ENCODE results near the gene FXYD7.

FXYD7 gene

GRCh38 chr19:35162471-35163326 is 19.6 kb downstream of the FXYD7 start:
- peaks cover 5 to 88% (median 76%) of the 10 kb centered on the region in 5 donors for H3K36me3 ChIP-seq (ENCODE audit: control insufficient read depth in 5 of 5, insufficient read depth in 5 of 5, low read length in 5 of 5)

GRCh38 chr19:35164418-35164817 is 21.4 kb downstream of the FXYD7 start:
- H3K27me3 ChIP-seq (ENCODE audit: control insufficient read depth in 5 of 5, insufficient read depth in 4 of 5, low read length in 5 of 5), result no peaks in the 10 kb centered on the region
- peaks cover 15 to 35% (median 18%) of the 10 kb centered on the region in 5 donors for H3K9me3 ChIP-seq (ENCODE audit: control insufficient read depth in 5 of 5, low read length in 5 of 5)
- H3K4me3 ChIP-seq (ENCODE audit: low read depth in 1 of 5, low read length in 5 of 5), result no peak overlapping the region
- H3K4me1 ChIP-seq (ENCODE audit: control insufficient read depth in 5 of 5, insufficient read depth in 5 of 5, low read length in 5 of 5), result peaks cover 0 to 10% (median 0%) of the 10 kb centered on the region in 5 donors
- peaks cover 2 to 81% (median 68%) of the 10 kb centered on the region in 5 donors for H3K36me3 ChIP-seq (ENCODE audit: control insufficient read depth in 5 of 5, insufficient read depth in 5 of 5, low read length in 5 of 5)
- no peak overlapping the region for H3K9ac ChIP-seq (ENCODE audit: low read length in 5 of 5)
- H3K27ac ChIP-seq (ENCODE audit: low read depth, low read length), result no peak overlapping the region

More at GRCh38 chr19:35162471-35163326, 19.6 kb downstream of the FXYD7 start:
- Histone ChIP-seq H3K4me3 (ENCODE audit: low read depth in 1 of 5, low read length in 5 of 5) (no peak overlapping the region), H3K27ac (ENCODE audit: low read depth, low read length) (no peak overlapping the region), H3K9me3 (ENCODE audit: control insufficient read depth in 5 of 5, low read length in 5 of 5) (peaks cover 15 to 35% (median 18%) of the 10 kb centered on the region in 5 donors), H3K27me3 (ENCODE audit: control insufficient read depth in 5 of 5, insufficient read depth in 4 of 5, low read length in 5 of 5) (no peaks in the 10 kb centered on the region), H3K4me1 (ENCODE audit: control insufficient read depth in 5 of 5, insufficient read depth in 5 of 5, low read length in 5 of 5) (peaks cover 0 to 6% (median 0%) of the 10 kb centered on the region in 5 donors), H3K9ac (ENCODE audit: low read length in 5 of 5) (no peak overlapping the region)

- no peak overlapping the region for H3K9ac ChIP-seq (ENCODE audit: low read length in 5 of 5)
- H3K36me3 ChIP-seq (ENCODE audit: control insufficient read depth in 5 of 5, insufficient read depth in 5 of 5, low read length in 5 of 5), result peaks cover 2 to 77% (median 67%) of the 10 kb centered on the region in 5 donors
- peaks cover 0 to 12% (median 4%) of the 10 kb centered on the region in 5 donors for H3K4me1 ChIP-seq (ENCODE audit: control insufficient read depth in 5 of 5, insufficient read depth in 5 of 5, low read length in 5 of 5)
- no peaks in the 10 kb centered on the region for H3K27me3 ChIP-seq (ENCODE audit: control insufficient read depth in 5 of 5, insufficient read depth in 4 of 5, low read length in 5 of 5)
- peaks cover 15 to 35% (median 18%) of the 10 kb centered on the region in 5 donors for H3K9me3 ChIP-seq (ENCODE audit: control insufficient read depth in 5 of 5, low read length in 5 of 5)
- no peak overlapping the region for H3K27ac ChIP-seq (ENCODE audit: low read depth, low read length)
- H3K4me3 ChIP-seq (ENCODE audit: low read depth in 1 of 5, low read length in 5 of 5), result no peak overlapping the region
These were observed 22.4 kb downstream of the FXYD7 start for GRCh38 chr19:35165200-35166058.

- no peak overlapping the region for H3K9ac ChIP-seq (ENCODE audit: low read length in 5 of 5)
- peaks cover 2 to 68% (median 59%) of the 10 kb centered on the region in 5 donors for H3K36me3 ChIP-seq (ENCODE audit: control insufficient read depth in 5 of 5, insufficient read depth in 5 of 5, low read length in 5 of 5)
- H3K4me1 ChIP-seq (ENCODE audit: control insufficient read depth in 5 of 5, insufficient read depth in 5 of 5, low read length in 5 of 5), result peaks cover 0 to 14% (median 7%) of the 10 kb centered on the region in 5 donors
- H3K27ac ChIP-seq (ENCODE audit: low read depth, low read length), result no peak overlapping the region
- H3K4me3 ChIP-seq (ENCODE audit: low read depth in 1 of 5, low read length in 5 of 5), result no peak overlapping the region
- peaks cover 15 to 35% (median 18%) of the 10 kb centered on the region in 5 donors for H3K9me3 ChIP-seq (ENCODE audit: control insufficient read depth in 5 of 5, low read length in 5 of 5)
- H3K27me3 ChIP-seq (ENCODE audit: control insufficient read depth in 5 of 5, insufficient read depth in 4 of 5, low read length in 5 of 5), result no peaks in the 10 kb centered on the region
These were observed 23.3 kb downstream of the FXYD7 start for GRCh38 chr19:35166100-35167063.

GRCh38 chr19:35167251-35168119 is 24.4 kb downstream of the FXYD7 start:
- H3K4me3 ChIP-seq (ENCODE audit: low read depth in 1 of 5, low read length in 5 of 5), result no peak overlapping the region
- peaks cover 0 to 20% (median 11%) of the 10 kb centered on the region in 5 donors for H3K4me1 ChIP-seq (ENCODE audit: control insufficient read depth in 5 of 5, insufficient read depth in 5 of 5, low read length in 5 of 5)
- H3K27me3 ChIP-seq (ENCODE audit: control insufficient read depth in 5 of 5, insufficient read depth in 4 of 5, low read length in 5 of 5), result no peaks in the 10 kb centered on the region
- H3K9me3 ChIP-seq (ENCODE audit: control insufficient read depth in 5 of 5, low read length in 5 of 5), result peaks cover 11 to 28% (median 18%) of the 10 kb centered on the region in 5 donors
- H3K36me3 ChIP-seq (ENCODE audit: control insufficient read depth in 5 of 5, insufficient read depth in 5 of 5, low read length in 5 of 5), result peaks cover 2 to 57% (median 48%) of the 10 kb centered on the region in 5 donors
- H3K9ac ChIP-seq (ENCODE audit: low read length in 5 of 5), result no peak overlapping the region
- no peak overlapping the region for H3K27ac ChIP-seq (ENCODE audit: low read depth, low read length)

GRCh38 chr19:35168196-35168595 is 25.1 kb downstream of the FXYD7 start:
- Histone ChIP-seq H3K9ac (ENCODE audit: low read length in 5 of 5) (no peak overlapping the region), H3K4me3 (ENCODE audit: low read depth in 1 of 5, low read length in 5 of 5) (no peak overlapping the region), H3K4me1 (ENCODE audit: control insufficient read depth in 5 of 5, insufficient read depth in 5 of 5, low read length in 5 of 5) (peaks cover 0 to 20% (median 11%) of the 10 kb centered on the region in 5 donors), H3K27ac (ENCODE audit: low read depth, low read length) (no peak overlapping the region), H3K36me3 (ENCODE audit: control insufficient read depth in 5 of 5, insufficient read depth in 5 of 5, low read length in 5 of 5) (peaks cover 0 to 50% (median 41%) of the 10 kb centered on the region in 5 donors), H3K9me3 (ENCODE audit: control insufficient read depth in 5 of 5, low read length in 5 of 5) (peaks cover 7 to 23% (median 18%) of the 10 kb centered on the region in 5 donors), H3K27me3 (ENCODE audit: control insufficient read depth in 5 of 5, insufficient read depth in 4 of 5, low read length in 5 of 5) (no peaks in the 10 kb centered on the region)

- H3K9me3 ChIP-seq (ENCODE audit: control insufficient read depth in 5 of 5, low read length in 5 of 5), result peaks cover 6 to 19% (median 13%) of the 10 kb centered on the region in 5 donors
- no peak overlapping the region for H3K9ac ChIP-seq (ENCODE audit: low read length in 5 of 5)
- peaks cover 0 to 20% (median 11%) of the 10 kb centered on the region in 5 donors for H3K4me1 ChIP-seq (ENCODE audit: control insufficient read depth in 5 of 5, insufficient read depth in 5 of 5, low read length in 5 of 5)
- peaks cover 0 to 42% (median 35%) of the 10 kb centered on the region in 5 donors for H3K36me3 ChIP-seq (ENCODE audit: control insufficient read depth in 5 of 5, insufficient read depth in 5 of 5, low read length in 5 of 5)
- no peak overlapping the region for H3K4me3 ChIP-seq (ENCODE audit: low read depth in 1 of 5, low read length in 5 of 5)
- H3K27me3 ChIP-seq (ENCODE audit: control insufficient read depth in 5 of 5, insufficient read depth in 4 of 5, low read length in 5 of 5), result no peaks in the 10 kb centered on the region
- no peak overlapping the region for H3K27ac ChIP-seq (ENCODE audit: low read depth, low read length)
These were observed 26.4 kb downstream of the FXYD7 start for GRCh38 chr19:35169221-35169995.

GRCh38 chr19:35170359-35171061 is 27.5 kb downstream of the FXYD7 start:
- Histone ChIP-seq H3K4me3 (ENCODE audit: low read depth in 1 of 5, low read length in 5 of 5) (no peak overlapping the region), H3K9me3 (ENCODE audit: control insufficient read depth in 5 of 5, low read length in 5 of 5) (peaks cover 6 to 13% (median 11%) of the 10 kb centered on the region in 5 donors), H3K27ac (ENCODE audit: low read depth, low read length) (no peak overlapping the region), H3K9ac (ENCODE audit: low read length in 5 of 5) (no peak overlapping the region), H3K36me3 (ENCODE audit: control insufficient read depth in 5 of 5, insufficient read depth in 5 of 5, low read length in 5 of 5) (peaks cover 0 to 32% (median 26%) of the 10 kb centered on the region in 5 donors), H3K4me1 (ENCODE audit: control insufficient read depth in 5 of 5, insufficient read depth in 5 of 5, low read length in 5 of 5) (peaks cover 0 to 20% (median 14%) of the 10 kb centered on the region in 5 donors), H3K27me3 (ENCODE audit: control insufficient read depth in 5 of 5, insufficient read depth in 4 of 5, low read length in 5 of 5) (no peaks in the 10 kb centered on the region)
